ENCODE data around the gene EVX2.

The EVX2 gene

DNA sequence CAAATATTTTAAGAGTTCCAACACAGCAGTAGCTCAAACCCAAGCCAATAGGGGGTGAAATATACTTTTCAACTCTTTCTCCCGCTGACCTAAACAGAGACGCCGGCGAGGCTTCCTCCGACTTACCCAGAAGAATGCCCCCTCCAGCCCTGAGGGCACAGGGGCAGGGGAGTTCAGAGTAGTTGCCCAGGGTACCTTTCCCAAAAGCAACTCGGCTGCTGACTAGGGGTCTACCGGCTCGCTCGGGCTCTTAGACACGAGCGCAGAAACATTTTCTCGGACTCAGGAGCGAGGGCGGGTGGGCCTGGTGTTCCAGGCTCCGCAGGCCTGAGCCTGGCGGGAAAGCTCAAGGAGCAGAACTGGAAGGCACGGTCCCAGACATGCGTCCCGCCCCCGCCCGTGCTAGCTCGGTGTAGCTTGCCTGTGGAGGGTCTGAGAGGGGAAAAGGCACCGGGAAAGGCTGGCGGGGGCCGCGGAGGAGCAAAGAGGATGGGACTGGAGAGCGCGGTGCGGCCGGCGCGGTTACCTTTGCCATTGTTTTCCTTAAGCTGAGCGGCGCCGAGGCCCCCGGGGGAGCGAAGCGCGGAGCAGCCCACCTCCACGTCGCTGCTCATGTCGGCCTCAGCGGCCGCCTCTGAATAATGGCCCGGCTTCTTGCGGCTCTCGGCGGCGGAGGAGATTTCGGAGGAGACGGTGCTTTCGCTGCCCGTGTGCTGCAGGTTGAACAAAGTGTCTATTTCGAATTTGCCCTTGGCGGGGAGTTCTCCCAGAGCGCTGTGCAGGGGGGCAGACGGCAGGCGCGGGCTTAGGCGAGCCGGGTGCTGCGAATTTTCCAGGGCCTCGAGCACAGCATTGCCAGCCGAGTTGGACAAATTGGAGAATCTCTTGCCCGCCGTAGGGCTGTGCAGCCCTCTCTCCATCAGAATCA, 674 bp downstream of the EVX2 start:
- H3K4ac ChIP-seq (ENCODE audit: low read length), result no peak overlapping the region
- H3K4me3 ChIP-seq (ENCODE audit: low read length in 2 of 2), result no peak overlapping the region
- peak overlapping the region; percentile 79 for H2AFZ ChIP-seq (ENCODE audit: low read length)
- H2BK15ac ChIP-seq (ENCODE audit: low read length), result no peak overlapping the region
- peaks cover 0 to 4% of the 10 kb centered on the region in 2 donors for H3K9me3 ChIP-seq (replicated peaks in 1 of 2; ENCODE audit: control insufficient read depth in 2 of 2, insufficient read depth in 1 of 2, low read depth in 1 of 2, low read length in 2 of 2)
- H2BK120ac ChIP-seq (ENCODE audit: low read depth, low read length), result no peak overlapping the region
- H3K18ac ChIP-seq (ENCODE audit: low read length), result no peak overlapping the region
- H4K91ac ChIP-seq (ENCODE audit: low read depth, low read length, poor library complexity), result no peak overlapping the region
- H3K14ac ChIP-seq (ENCODE audit: low read length), result no peak overlapping the region
- H3K36me3 ChIP-seq (replicated peaks in 1 of 2; ENCODE audit: control insufficient read depth in 2 of 2, insufficient read depth in 2 of 2, low read length in 2 of 2), result no peaks in the 10 kb centered on the region
- H2AK5ac ChIP-seq (ENCODE audit: low read depth, low read length), result no peak overlapping the region
- H2BK5ac ChIP-seq (ENCODE audit: low read length), result no peak overlapping the region
- H3K79me1 ChIP-seq (ENCODE audit: low read depth, low read length), result no peaks in the 10 kb centered on the region
- WGBS, 2 donors (ENCODE audit: extremely low coverage in 2 of 2, insufficient read length in 2 of 2, insufficient replicate concordance in 1 of 2), result no CpG with 5 or more reads among the region's 66 CpGs
- H2BK12ac ChIP-seq (ENCODE audit: low read length), result no peak overlapping the region
- H3K27ac ChIP-seq (replicated peaks; ENCODE audit: low read length), result no peak overlapping the region
- no peak overlapping the region for H3K23ac ChIP-seq (ENCODE audit: low read depth, low read length, poor library complexity)
- no peak overlapping the region for H4K8ac ChIP-seq (ENCODE audit: low read depth, low read length)
- H3K4me1 ChIP-seq (ENCODE audit: control insufficient read depth in 2 of 2, insufficient read depth in 1 of 2, low read depth in 1 of 2, low read length in 2 of 2), result peaks cover 0 to 3% of the 10 kb centered on the region in 2 donors
- no peak overlapping the region for H3K9ac ChIP-seq (ENCODE audit: low read depth, low read length, poor library complexity)
- no peak for DNase-seq (ENCODE audit: low spot score)
- H3K27me3 ChIP-seq (ENCODE audit: control insufficient read depth in 3 of 3, insufficient read depth in 3 of 3, low read depth in 1 of 3, low read length in 3 of 3), result peaks cover 60 to 100% (median 98%) of the 10 kb centered on the region in 3 experiments
- H3K4me2 ChIP-seq (ENCODE audit: insufficient read depth, low read length, poor library complexity, severe bottlenecking), result no peak overlapping the region

GRCh38 chr2:176082525-176082823, 1.3 kb downstream of the EVX2 start:
- H2BK15ac ChIP-seq (ENCODE audit: low read length), result no peak overlapping the region
- H3K79me1 ChIP-seq (ENCODE audit: low read depth, low read length), result no peaks in the 10 kb centered on the region
- peaks cover 55 to 98% (median 94%) of the 10 kb centered on the region in 3 experiments for H3K27me3 ChIP-seq (ENCODE audit: control insufficient read depth in 3 of 3, insufficient read depth in 3 of 3, low read depth in 1 of 3, low read length in 3 of 3)
- H4K8ac ChIP-seq (ENCODE audit: low read depth, low read length), result no peak overlapping the region
- no peak overlapping the region for H2BK5ac ChIP-seq (ENCODE audit: low read length)
- no peak overlapping the region for H3K27ac ChIP-seq (replicated peaks; ENCODE audit: low read length)
- no peak overlapping the region for H4K91ac ChIP-seq (ENCODE audit: low read depth, low read length, poor library complexity)
- H3K4ac ChIP-seq (ENCODE audit: low read length), result no peak overlapping the region
- no peak overlapping the region for H3K4me2 ChIP-seq (ENCODE audit: insufficient read depth, low read length, poor library complexity, severe bottlenecking)
- DNase-seq (ENCODE audit: low spot score), result no peak
- peaks cover 0 to 4% of the 10 kb centered on the region in 2 donors for H3K9me3 ChIP-seq (replicated peaks in 1 of 2; ENCODE audit: control insufficient read depth in 2 of 2, insufficient read depth in 1 of 2, low read depth in 1 of 2, low read length in 2 of 2)
- no peak overlapping the region for H3K23ac ChIP-seq (ENCODE audit: low read depth, low read length, poor library complexity)
- H3K4me3 ChIP-seq (ENCODE audit: low read length in 2 of 2), result no peak overlapping the region
- no peak overlapping the region for H3K18ac ChIP-seq (ENCODE audit: low read length)
- no peak overlapping the region for H3K14ac ChIP-seq (ENCODE audit: low read length)
- no CpG with 5 or more reads among the region's 10 CpGs for WGBS, 2 donors (ENCODE audit: extremely low coverage in 2 of 2, insufficient read length in 2 of 2, insufficient replicate concordance in 1 of 2)
- H3K36me3 ChIP-seq (replicated peaks in 1 of 2; ENCODE audit: control insufficient read depth in 2 of 2, insufficient read depth in 2 of 2, low read length in 2 of 2), result no peaks in the 10 kb centered on the region
- H3K9ac ChIP-seq (ENCODE audit: low read depth, low read length, poor library complexity), result no peak overlapping the region
- H2AFZ ChIP-seq (ENCODE audit: low read length), result peak overlapping the region; percentile 79
- H3K4me1 ChIP-seq (ENCODE audit: control insufficient read depth in 2 of 2, insufficient read depth in 1 of 2, low read depth in 1 of 2, low read length in 2 of 2), result peaks cover 0 to 2% of the 10 kb centered on the region in 2 donors
- no peak overlapping the region for H2BK12ac ChIP-seq (ENCODE audit: low read length)
- no peak overlapping the region for H2BK120ac ChIP-seq (ENCODE audit: low read depth, low read length)
- no peak overlapping the region for H2AK5ac ChIP-seq (ENCODE audit: low read depth, low read length)

DNA sequence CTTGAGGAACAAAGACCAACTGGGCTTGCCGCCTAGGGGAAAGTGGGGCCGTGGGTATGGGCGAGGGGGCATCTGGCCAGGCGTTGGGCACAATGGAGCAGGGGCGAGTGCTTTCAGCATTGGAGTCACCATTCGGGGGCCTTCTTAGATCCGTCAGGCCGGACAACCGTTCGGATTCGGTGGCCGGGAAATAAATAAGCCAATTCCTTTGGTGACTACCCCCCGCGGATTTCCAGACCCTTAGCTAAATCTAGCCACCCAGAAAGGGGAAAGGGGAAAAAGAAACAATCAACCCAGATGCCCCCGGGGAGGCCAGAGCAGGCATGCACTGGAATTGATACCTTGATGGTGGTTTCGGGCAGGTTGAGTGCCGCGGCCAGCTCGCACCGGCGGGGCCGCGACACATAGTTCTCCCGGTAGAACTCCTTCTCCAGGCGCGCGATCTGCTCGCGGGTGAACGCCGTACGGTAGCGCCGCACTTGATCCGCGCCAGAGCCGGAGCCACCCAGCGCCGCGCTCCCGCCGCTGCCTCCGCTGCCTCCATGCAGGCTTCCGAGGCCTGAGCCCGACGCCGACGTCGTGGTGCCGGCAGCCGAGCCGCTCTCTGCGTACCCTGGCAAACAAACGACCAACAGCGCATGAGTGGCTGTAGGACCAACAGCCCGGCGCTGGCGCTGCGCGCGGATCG, 1.8 kb downstream of the EVX2 start:
- Histone ChIP-seq H2BK12ac (ENCODE audit: low read length) (no peak overlapping the region), H2AK5ac (ENCODE audit: low read depth, low read length) (no peak overlapping the region), H3K18ac (ENCODE audit: low read length) (no peak overlapping the region), H2BK120ac (ENCODE audit: low read depth, low read length) (no peak overlapping the region), H2AFZ (ENCODE audit: low read length) (peak overlapping the region; percentile 83), H3K9ac (ENCODE audit: low read depth, low read length, poor library complexity) (no peak overlapping the region), H3K4me3 (ENCODE audit: low read length in 2 of 2) (no peak overlapping the region), H3K23ac (ENCODE audit: low read depth, low read length, poor library complexity) (no peak overlapping the region), H3K4ac (ENCODE audit: low read length) (no peak overlapping the region), H2BK15ac (ENCODE audit: low read length) (no peak overlapping the region), H3K27me3 (ENCODE audit: control insufficient read depth in 3 of 3, insufficient read depth in 3 of 3, low read depth in 1 of 3, low read length in 3 of 3) (peaks cover 53 to 98% (median 90%) of the 10 kb centered on the region in 3 experiments), H3K36me3 (replicated peaks in 1 of 2; ENCODE audit: control insufficient read depth in 2 of 2, insufficient read depth in 2 of 2, low read length in 2 of 2) (no peaks in the 10 kb centered on the region), H3K27ac (replicated peaks; ENCODE audit: low read length) (no peak overlapping the region), H4K91ac (ENCODE audit: low read depth, low read length, poor library complexity) (no peak overlapping the region), H3K4me2 (ENCODE audit: insufficient read depth, low read length, poor library complexity, severe bottlenecking) (peak overlapping the region; percentile 3), H3K9me3 (replicated peaks in 1 of 2; ENCODE audit: control insufficient read depth in 2 of 2, insufficient read depth in 1 of 2, low read depth in 1 of 2, low read length in 2 of 2) (peaks cover 0 to 4% of the 10 kb centered on the region in 2 donors), H3K14ac (ENCODE audit: low read length) (no peak overlapping the region), H2BK5ac (ENCODE audit: low read length) (no peak overlapping the region), H3K79me1 (ENCODE audit: low read depth, low read length) (no peaks in the 10 kb centered on the region), H3K4me1 (ENCODE audit: control insufficient read depth in 2 of 2, insufficient read depth in 1 of 2, low read depth in 1 of 2, low read length in 2 of 2) (peaks cover 0 to 2% of the 10 kb centered on the region in 2 donors), H4K8ac (ENCODE audit: low read depth, low read length) (no peak overlapping the region)
- DNase-seq (ENCODE audit: low spot score), result no peak
- WGBS, 2 donors (ENCODE audit: extremely low coverage in 2 of 2, insufficient read length in 2 of 2, insufficient replicate concordance in 1 of 2), result no CpG with 5 or more reads among the region's 62 CpGs

- Histone ChIP-seq H2BK5ac (ENCODE audit: low read length) (no peak overlapping the region), H3K79me1 (ENCODE audit: low read depth, low read length) (no peaks in the 10 kb centered on the region)
Observed at GRCh38 chr2:176081376-176081836, 2.4 kb downstream of the EVX2 start.

More at GRCh38 chr2:176081376-176081836, 2.4 kb downstream of the EVX2 start:
- H4K8ac ChIP-seq (ENCODE audit: low read depth, low read length), result no peak overlapping the region
- H2BK12ac ChIP-seq (ENCODE audit: low read length), result no peak overlapping the region
- no peak overlapping the region for H2BK15ac ChIP-seq (ENCODE audit: low read length)
- no peak overlapping the region for H4K91ac ChIP-seq (ENCODE audit: low read depth, low read length, poor library complexity)
- H3K27me3 ChIP-seq (ENCODE audit: control insufficient read depth in 3 of 3, insufficient read depth in 3 of 3, low read depth in 1 of 3, low read length in 3 of 3), result peaks cover 53 to 98% (median 90%) of the 10 kb centered on the region in 3 experiments
- no peak overlapping the region for H3K9ac ChIP-seq (ENCODE audit: low read depth, low read length, poor library complexity)
- H3K18ac ChIP-seq (ENCODE audit: low read length), result no peak overlapping the region
- WGBS, 2 donors (ENCODE audit: extremely low coverage in 2 of 2, insufficient read length in 2 of 2, insufficient replicate concordance in 1 of 2), result no CpG with 5 or more reads among the region's 17 CpGs
- no peak overlapping the region for H2AFZ ChIP-seq (ENCODE audit: low read length)
- H3K9me3 ChIP-seq (replicated peaks in 1 of 2; ENCODE audit: control insufficient read depth in 2 of 2, insufficient read depth in 1 of 2, low read depth in 1 of 2, low read length in 2 of 2), result peaks cover 0 to 4% of the 10 kb centered on the region in 2 donors
- DNase-seq (ENCODE audit: low spot score), result no peak
- H3K4me3 ChIP-seq (ENCODE audit: low read length in 2 of 2), result no peak overlapping the region
- no peak overlapping the region for H3K27ac ChIP-seq (replicated peaks; ENCODE audit: low read length)
- no peaks in the 10 kb centered on the region for H3K36me3 ChIP-seq (replicated peaks in 1 of 2; ENCODE audit: control insufficient read depth in 2 of 2, insufficient read depth in 2 of 2, low read length in 2 of 2)
- H2AK5ac ChIP-seq (ENCODE audit: low read depth, low read length), result no peak overlapping the region
- peaks cover 0 to 2% of the 10 kb centered on the region in 2 donors for H3K4me1 ChIP-seq (ENCODE audit: control insufficient read depth in 2 of 2, insufficient read depth in 1 of 2, low read depth in 1 of 2, low read length in 2 of 2)
- H3K14ac ChIP-seq (ENCODE audit: low read length), result no peak overlapping the region
- H2BK120ac ChIP-seq (ENCODE audit: low read depth, low read length), result no peak overlapping the region
- no peak overlapping the region for H3K4ac ChIP-seq (ENCODE audit: low read length)
- no peak overlapping the region for H3K4me2 ChIP-seq (ENCODE audit: insufficient read depth, low read length, poor library complexity, severe bottlenecking)
- H3K23ac ChIP-seq (ENCODE audit: low read depth, low read length, poor library complexity), result no peak overlapping the region
